A549 (cell line): ENCODE measurements around the gene ATXN2L.

Source experiments
- CEBPB ChIP-seq, 2 experiments: fragments of >200 bp in 1 of 2; sonication (Bioruptor Twin) in 1 of 2; formaldehyde crosslinking in 1 of 2; IDR thresholded peaks; 2 replicates each; pipeline ENCODE4 v1.6.1; 2012 to 2016
- CTCF ChIP-seq: fragments of >200 bp; sonication (Bioruptor Twin); formaldehyde crosslinking; IDR thresholded peaks from 3 replicates; pipeline ENCODE4 v1.5.1; 2016
- EP300 ChIP-seq, 2 experiments: fragments of >200 bp; sonication (Bioruptor Twin); formaldehyde crosslinking; IDR thresholded peaks; 2 replicates in 1 of 2; 3 replicates in 1 of 2; pipeline ENCODE4 v1.6.1; 2016 to 2017
- JUNB ChIP-seq: fragments of >200 bp; sonication (Bioruptor Twin); formaldehyde crosslinking; IDR thresholded peaks from 2 replicates; pipeline ENCODE4 v1.6.1; 2016
- PBX3 ChIP-seq: IDR thresholded peaks from 2 replicates; pipeline ENCODE4 v1.6.1; 2012
- PHF8 ChIP-seq: fragments of 200-600 bp; sonication (generic); IDR thresholded peaks from 2 replicates; pipeline ENCODE4 v1.6.1; 2016; ENCODE audit warnings: low read depth, mild to moderate bottlenecking, antibody characterized with exemption, moderate library complexity, borderline replicate concordance
- POLR2A ChIP-seq: IDR thresholded peaks from 2 replicates; pipeline ENCODE4 v1.6.1; 2012; ENCODE audit warnings: mild to moderate bottlenecking, low read length

GRCh38 chr16:28842696-28843095, 19.9 kb downstream of the ATXN2L start:
- TF ChIP-seq CTCF = no peak
- TF ChIP-seq PHF8 = no peak
- TF ChIP-seq EP300 (IDR thresholded peaks at IDR 0.05) = no peak
- TF ChIP-seq POLR2A = no peak
- no peak for TF ChIP-seq JUNB
- no peak for TF ChIP-seq PBX3
- TF ChIP-seq CEBPB (IDR thresholded peaks at IDR 0.05) = no peak
